ENCODE measurements around the gene ZNF76.

Gene ZNF76

DNA sequence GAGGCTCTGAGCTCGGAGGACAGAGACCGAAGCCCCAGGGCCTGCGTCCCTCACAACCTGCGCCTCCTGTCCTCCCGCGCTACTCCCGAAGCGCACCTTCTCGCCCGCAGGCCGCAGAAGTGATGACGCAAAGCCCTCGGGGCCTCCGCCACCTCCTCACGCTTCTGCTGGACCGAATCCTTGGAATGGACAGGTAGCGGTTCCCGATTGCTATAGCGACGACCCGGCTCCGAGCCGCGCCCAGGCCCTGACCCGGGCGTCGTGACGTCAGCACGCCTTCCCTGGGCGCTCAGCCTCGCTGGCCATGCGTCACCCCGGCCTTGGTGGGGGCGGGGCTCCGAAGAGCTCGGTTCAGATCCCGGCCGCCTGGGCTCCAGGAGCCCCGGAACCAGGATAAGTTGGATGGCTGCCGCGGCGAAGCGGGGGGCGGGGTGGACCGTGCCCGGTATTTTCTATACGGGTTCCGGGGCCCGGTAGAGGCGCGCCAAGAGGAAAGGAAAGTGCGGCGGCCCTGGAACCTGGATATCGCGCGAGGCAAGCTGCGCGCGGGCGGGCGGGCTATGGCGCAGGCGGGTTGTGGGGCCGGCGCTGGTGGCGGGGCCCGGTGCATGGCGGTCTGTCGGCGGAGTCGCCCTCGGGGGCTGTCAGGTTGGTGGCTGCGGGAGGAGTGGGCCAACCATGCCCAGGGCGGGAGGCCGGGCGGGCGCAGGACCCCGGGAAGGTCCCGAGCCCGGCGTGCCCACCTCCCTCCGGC lies at the start of gene ZNF76:
TSS of gene ZNF76 (plus strand) at position 542 of the 754 bp plus-strand sequence. CDS start 21,417 bp downstream, outside the sequence.
- FAIRE-seq (peak; percentile 84), DNase-seq (ENCODE audit: insufficient read length, low spot score) (peak; percentile 92)

DNA sequence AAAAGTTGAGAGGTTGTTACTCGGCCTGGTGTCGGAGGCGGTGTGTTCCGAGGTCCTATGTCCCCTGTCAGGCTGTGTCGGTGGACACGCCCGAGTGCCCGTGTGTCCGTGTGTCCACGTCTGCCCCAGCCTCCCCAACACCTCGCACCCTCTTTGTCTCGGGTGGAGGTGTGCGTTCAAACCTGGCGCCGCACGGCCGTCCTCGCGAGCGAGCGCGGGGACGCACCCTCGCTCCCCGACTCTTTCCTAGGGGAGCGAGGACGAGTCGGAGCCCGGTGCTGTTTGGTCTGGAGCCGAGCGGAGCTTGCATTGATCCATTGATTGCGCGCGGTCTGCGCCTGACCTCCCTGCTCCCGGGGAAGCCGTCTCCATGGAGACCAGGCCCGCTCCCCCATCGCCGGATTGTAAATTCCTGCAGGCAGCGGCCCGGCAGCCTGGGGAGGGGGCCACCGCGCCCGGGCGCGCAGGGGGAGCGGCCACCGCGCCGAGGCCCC lies 46.2 kb upstream of the ZNF76 start:
- no peak for DNase-seq (ENCODE audit: insufficient read length, low spot score)
- FAIRE-seq = no peak

DNA sequence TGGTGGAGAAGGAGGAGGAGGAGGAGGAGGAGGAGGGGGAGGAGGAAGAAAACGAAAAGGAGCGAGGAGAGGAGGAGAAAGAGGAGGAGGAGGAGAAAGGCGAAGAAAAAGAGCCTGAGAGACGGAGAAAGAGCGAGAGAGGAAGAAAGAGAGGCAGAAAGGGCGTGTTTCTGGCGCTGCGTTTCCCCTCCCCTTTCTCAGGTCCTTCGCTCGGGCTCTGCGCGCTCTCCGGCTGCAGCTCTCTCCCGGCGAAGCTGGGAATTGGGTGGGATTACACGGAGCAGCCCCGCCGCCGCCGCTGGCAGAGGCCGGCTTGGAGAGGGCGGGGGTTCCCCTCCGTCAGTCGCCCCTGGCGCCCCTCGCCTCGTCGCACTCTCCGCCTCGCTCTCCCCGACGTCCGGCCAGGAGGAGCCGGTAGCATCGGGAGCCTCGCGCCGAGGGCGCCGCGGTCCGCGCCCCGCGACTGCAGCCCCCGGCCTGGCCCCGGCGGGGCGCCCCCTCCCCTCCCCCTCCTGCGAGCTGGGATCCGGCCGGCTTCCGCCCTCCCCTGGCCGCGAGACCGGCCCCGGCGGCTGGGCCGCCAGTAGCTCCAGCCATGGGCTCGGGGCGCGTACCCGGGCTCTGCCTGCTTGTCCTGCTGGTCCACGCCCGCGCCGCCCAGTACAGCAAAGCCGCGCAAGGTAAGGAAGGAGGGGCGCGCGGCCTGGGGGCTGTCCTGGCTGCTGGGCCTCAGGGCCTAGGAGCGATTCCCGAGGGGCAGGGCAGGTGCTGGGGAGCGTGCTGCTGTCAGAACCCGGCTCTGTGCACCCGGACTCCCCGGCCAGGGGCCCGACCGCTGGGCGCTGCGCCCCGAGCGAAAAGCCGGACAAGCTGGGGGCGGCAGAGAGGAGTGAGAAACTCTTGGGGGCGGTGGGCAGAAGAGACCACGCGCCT lies 45.4 kb upstream of the ZNF76 start, which contains the start of gene SCUBE3:
TSS of gene SCUBE3 (plus strand) at position 133 of the 933 bp plus-strand sequence. CDS start at position 596, 463 bp downstream.
- no peak for FAIRE-seq
- DNase-seq (ENCODE audit: insufficient read length, low spot score) = peak; percentile 62

DNA sequence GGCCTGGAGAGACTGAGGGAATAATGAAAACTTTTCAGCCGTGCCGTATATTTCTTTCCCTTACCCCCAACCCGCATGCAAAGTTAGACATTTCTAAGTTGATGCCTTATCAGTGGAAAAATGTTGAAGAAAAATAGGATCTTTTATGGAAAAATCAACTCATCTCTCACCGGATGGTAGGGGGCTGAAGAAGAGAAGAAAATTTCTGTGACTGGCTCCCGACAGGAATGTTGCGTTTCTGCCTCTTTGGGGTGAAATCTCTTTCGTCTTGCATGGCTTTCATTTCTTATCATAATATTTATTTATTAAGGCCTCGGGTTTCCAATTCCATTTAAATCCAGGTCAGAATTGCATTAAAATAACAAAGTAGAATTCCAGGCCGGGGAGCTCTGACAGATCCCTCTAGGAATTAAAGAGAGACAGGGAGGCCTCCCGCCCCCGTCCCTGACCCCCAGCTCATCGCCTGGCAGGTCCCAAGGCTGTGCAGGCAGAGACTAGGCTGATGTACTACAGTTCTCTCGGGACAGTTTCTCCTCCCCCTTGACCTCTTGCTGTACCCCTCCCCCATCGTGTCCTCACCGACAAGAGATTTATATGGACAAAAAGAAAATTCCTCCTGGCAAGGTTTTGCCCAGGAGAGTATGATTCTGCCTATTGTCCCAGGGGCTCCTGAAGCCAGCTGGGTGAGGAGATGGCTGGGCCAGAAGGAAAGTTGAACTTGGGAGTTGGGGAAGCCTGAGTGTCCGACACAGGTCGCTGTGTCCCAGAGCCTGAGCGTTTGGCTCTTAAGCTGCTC lies 44.5 kb upstream of the ZNF76 start:
- FAIRE-seq = no peak
- DNase-seq (ENCODE audit: insufficient read length, low spot score) = no peak

GRCh38 chr6:35215665-35216411 lies 43.7 kb upstream of the ZNF76 start:
- DNase-seq (ENCODE audit: insufficient read length, low spot score) (no peak), FAIRE-seq (no peak)

GRCh38 chr6:35216412-35216732 lies 43.2 kb upstream of the ZNF76 start:
- DNase-seq (ENCODE audit: insufficient read length, low spot score) (no peak), FAIRE-seq (no peak)

GRCh38 chr6:35216851-35217811 lies 42.4 kb upstream of the ZNF76 start:
- no peak for FAIRE-seq

DNA sequence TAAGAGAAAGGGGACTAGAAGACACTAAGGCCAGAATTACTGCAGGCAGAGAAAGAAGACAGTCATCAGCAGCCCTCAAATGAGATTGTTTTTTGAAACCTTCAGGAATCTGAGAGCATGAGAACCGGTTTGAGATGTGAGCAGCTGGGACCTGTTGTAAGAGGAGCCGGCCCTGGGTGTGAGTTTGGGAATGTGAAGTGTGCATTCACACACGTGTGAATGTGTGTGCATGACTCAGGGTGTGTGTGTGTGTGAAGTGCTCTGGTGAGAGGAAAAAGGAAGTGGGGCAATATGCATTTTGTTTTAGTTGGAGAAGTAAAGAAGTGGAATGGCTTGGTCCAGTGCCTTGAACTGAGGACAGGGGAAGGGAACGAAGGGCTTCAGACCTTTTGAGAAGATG lies 41.5 kb upstream of the ZNF76 start:
- FAIRE-seq (no peak), DNase-seq (ENCODE audit: insufficient read length, low spot score) (no peak)

More at GRCh38 chr6:35216851-35217811, 42.4 kb upstream of the ZNF76 start:
- DNase-seq (ENCODE audit: insufficient read length, low spot score) = no peak

- FAIRE-seq (no peak), DNase-seq (ENCODE audit: insufficient read length, low spot score) (no peak)
Measured at GRCh38 chr6:35218456-35218855, 41.1 kb upstream of the ZNF76 start.

GRCh38 chr6:35219683-35220326 lies 39.7 kb upstream of the ZNF76 start:
- DNase-seq (ENCODE audit: insufficient read length, low spot score) (no peak), FAIRE-seq (no peak)

DNA sequence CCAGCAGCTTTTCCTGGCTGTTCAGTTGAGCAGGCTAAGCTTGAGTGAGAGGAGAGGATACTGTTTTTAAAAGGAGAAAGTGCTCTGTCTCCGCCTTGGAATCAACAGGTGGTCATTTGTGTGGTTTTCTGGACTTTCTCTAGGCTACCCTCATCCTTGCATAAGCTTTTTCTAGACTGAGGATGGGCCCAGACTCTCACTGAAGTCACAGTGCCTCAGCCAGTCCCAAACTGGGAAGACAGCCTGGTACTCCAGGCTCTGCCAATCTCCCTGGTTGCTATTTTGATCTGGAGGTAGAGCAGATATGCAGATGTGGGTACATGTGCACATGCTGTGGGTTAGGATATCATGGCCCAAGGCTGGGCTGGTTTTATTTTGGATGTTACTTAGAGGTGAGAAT lies 38.8 kb upstream of the ZNF76 start:
- DNase-seq (ENCODE audit: insufficient read length, low spot score) (no peak), FAIRE-seq (no peak)

DNA sequence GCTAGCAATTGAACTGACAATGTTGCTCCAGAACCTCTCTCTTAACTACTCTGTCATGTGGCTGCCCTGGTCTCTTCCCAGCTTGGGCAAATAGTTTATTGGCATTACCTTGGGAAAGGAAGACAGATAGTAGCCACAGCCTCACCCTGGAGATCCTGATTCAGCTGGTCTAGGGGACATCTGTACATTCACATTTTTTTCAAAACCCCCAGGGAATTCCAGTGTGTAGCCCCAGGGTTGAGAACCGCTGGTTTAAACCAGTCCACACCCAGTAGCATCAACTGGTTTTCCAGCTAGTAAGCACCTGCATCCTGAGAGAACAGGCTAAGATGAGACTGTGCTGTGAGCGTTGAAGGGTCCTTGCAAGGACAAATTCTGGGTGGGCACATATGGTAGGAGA lies 36.1 kb upstream of the ZNF76 start:
- DNase-seq (ENCODE audit: insufficient read length, low spot score) (no peak), FAIRE-seq (no peak)

GRCh38 chr6:35224720-35225119 lies 34.8 kb upstream of the ZNF76 start:
- DNase-seq (ENCODE audit: insufficient read length, low spot score) = no peak
- no peak for FAIRE-seq

- no peak for FAIRE-seq
- no peak for DNase-seq (ENCODE audit: insufficient read length, low spot score)
Measured at GRCh38 chr6:35228481-35228880, 31.1 kb upstream of the ZNF76 start.

- no peak for DNase-seq (ENCODE audit: insufficient read length, low spot score)
- FAIRE-seq = no peak
Measured at GRCh38 chr6:35229304-35229703, 30.2 kb upstream of the ZNF76 start.

DNA sequence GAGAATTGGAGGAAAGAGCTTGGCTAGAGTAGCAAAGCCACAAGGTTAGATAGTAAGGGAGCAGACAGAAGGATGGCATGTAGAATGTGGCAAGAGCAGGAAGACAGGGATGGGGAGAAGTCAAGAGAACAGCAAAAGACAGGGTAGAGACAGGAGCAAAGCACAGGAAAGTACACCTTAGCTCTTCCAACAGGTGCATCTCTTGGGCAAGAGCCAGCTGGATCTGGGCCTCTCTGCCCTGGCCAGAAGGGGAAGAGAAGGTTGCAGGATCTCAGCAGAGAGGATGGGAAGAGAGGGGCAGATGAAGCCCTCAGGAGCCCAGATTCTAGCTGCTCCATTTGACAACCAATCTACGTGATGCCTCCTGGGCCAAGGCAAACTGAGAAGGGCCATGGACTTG lies 29.0 kb upstream of the ZNF76 start:
- no peak for FAIRE-seq
- no peak for DNase-seq (ENCODE audit: insufficient read length, low spot score)

DNA sequence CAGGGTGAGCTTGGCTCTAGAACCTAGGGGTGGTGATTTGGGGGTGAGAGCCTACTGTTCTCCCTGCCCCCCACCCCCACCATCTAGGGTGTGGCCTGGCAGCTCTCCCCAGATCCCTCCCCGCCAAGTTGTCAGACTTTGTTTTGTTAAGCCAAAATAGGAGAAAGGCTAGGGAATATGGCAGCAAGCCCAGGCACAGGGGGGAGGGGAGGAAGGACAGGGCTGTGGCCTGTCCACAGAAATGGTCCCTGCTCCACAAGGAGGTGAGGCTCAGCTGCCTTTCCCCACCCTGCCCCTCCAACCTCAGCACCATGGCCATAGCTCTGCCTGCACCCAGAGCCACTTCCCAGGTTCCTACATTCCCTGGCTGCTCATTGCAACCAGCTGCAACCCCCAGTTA lies 28.6 kb upstream of the ZNF76 start:
- no peak for FAIRE-seq

GRCh38 chr6:35231563-35231962 lies 28.0 kb upstream of the ZNF76 start:
- DNase-seq (ENCODE audit: insufficient read length, low spot score) (no peak), FAIRE-seq (no peak)

More for the DNA sequence above, 28.6 kb upstream of the ZNF76 start:
- no peak for DNase-seq (ENCODE audit: insufficient read length, low spot score)
